Measurements from ENCODE around the gene PLA2G12B.
"Not testable (repeated sequence)": the region's sequence is repeated elsewhere in the genome, so short reads cannot be mapped to it uniquely, and the experiment has no call there.

Gene PLA2G12B, protein sequence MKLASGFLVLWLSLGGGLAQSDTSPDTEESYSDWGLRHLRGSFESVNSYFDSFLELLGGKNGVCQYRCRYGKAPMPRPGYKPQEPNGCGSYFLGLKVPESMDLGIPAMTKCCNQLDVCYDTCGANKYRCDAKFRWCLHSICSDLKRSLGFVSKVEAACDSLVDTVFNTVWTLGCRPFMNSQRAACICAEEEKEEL

DNA sequence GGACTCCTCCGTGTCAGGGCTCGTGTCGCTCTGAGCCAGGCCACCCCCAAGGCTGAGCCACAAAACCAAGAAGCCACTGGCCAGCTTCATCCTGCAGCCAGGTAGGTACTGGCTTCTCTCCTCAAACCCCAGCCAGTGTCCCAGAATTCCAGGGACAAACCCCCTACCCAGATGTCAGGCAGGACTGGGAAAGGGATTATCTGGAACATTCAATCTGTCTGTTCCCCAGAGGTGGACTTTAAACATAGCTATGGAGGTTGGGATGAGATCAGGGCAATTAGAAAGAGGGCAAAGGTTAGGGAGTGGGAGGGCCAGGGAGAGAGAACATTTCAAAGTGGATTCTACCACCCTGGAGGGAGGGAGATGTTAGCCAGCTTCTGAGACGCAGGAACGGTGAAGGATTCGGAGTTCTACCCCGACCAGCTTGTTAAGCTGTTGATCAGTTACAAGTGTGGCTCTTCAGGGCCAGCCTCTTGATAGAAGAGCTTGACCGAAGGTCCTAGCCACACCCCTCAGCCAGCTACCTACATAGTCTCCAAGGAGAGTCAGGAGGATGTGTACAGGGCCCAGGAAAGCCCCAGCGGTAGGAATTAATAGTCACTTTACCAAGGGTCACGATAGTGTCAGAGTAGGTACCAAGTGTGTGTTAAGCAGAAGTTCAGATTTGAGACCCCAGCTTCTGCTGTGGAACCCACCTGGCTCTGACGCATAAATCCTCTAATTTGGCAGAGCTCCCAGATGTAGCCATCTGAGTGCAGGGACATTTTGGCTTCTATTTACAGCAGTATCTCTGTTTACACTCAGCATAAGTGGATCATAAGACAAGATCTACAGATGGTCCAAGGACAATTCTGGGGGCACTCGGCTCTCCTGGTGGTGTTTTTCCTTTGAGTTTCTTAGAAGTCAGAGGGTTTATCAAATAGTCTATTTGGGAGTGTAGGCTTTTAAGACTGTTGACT, at the start of gene PLA2G12B:
TSS of gene PLA2G12B (minus strand) at position 211 of the 959 bp plus-strand sequence. CDS start at position 90, 121 bp downstream.
- no peak for DNase-seq

DNA sequence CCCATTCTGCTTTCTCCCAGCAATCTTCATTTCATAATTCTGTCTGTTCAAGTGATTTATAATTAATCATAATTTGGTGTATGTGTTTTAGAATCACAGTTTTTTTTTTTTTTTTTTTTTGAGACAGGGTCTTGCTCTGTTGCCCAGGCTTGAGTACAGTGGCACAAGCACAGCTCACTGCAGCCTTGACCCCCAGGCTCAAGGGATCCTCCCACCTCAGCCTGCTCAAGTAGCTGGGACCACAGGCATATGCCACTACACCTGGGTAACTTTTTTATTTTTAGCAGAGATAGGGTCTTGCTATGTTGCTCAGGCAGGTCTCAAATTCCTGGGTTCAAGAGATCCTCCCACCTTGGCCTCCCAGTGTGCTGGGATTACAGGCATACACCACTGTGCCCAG, 49.2 kb upstream of the PLA2G12B start:
- no peak for DNase-seq

DNA sequence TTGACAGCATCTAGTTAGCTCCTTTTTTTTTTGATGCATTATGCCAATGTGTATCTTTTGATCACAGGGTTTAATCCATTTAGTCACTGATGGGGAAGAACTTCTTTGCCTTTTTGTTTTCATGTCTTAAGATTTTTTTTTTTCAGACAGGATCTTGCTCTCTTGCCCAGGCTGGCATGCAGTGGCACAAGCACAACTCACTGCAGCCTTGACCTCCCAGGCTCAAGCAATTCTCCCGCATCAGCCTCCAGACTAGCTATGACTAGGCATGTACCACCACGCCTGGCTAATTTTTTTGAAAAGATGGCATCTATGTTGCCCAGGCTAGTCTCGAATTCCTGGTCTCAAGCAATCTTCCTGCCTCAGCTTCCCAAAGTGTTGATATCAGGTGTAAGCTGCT, 46.4 kb upstream of the PLA2G12B start:
- no peak for DNase-seq

DNA sequence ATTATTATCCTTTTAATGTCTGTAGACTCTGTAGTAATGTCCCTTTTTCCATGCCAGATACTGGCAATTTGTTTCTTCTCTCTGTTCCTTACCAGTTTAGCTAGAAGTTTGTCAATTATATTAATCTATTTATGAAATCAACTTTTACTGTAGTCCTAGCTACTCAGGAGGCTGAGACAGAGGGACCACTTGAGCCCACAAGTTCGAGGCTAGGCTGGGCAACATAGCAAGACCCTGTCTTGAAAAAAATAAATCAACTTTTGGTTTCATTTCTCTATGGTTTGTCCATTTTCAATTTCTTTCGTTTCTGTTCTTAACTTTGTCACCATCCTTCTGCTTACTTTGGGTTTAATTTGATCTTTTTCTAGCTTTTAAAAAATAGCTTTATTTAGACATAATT, 42.5 kb upstream of the PLA2G12B start:
- no peak for DNase-seq

DNA sequence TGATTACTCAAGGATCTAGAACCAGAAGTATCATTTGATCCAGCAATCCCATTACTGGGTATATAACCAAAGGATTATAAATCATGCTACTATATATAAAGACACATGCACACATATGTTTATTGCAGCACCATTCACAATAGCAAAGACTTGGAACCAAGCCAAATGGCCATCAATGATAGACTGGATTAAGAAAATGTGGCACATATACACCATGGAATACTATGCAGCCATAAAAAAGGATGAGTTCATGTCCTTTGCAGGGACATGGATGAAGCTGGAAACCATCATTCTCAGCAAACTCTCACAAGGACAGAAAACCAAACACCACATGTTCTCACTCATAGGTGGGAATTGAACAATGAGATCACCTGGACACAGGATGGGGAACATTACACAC, 40.9 kb upstream of the PLA2G12B start:
- not testable (repeated sequence) for DNase-seq

DNA sequence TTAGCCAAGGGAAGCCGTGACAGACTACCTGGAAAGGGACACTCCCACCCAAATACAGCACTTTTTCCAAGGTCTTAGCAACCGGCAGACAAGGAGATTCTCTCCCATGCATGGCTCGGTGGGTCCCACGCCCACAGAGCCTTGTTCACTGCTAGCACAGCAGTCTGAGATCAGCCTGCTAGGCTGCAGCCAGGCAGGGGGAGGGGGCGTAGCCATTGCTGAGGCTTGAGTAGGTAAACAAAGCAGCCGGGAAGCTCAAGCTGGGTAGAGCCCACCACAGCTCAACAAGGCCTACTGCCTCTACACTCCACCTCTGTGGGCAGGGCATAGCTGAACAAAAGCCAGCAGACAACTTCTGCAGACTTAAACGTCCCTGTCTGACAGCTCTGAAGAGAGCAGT, 35.2 kb upstream of the PLA2G12B start:
- not testable (repeated sequence) for DNase-seq

DNA sequence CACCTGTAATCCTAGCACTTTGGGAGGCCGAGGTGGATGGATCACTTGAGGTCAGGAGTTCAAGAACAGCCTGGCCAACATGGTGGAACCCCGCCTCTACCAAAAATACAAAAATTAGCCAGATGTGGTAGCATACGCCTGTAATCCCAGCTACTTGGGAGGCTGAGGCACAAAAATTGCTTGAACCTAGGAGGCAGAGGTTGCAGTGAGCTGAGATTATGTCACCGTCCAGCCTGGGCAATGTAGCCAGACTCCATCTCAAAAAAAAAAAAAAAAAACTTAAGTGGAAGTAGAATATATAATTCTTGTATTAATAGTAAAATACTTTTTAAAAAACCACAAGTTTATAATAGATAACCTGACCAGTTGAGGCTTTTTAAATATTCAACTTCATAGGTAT, 30.0 kb upstream of the PLA2G12B start:
- DNase-seq: not testable (repeated sequence)

DNA sequence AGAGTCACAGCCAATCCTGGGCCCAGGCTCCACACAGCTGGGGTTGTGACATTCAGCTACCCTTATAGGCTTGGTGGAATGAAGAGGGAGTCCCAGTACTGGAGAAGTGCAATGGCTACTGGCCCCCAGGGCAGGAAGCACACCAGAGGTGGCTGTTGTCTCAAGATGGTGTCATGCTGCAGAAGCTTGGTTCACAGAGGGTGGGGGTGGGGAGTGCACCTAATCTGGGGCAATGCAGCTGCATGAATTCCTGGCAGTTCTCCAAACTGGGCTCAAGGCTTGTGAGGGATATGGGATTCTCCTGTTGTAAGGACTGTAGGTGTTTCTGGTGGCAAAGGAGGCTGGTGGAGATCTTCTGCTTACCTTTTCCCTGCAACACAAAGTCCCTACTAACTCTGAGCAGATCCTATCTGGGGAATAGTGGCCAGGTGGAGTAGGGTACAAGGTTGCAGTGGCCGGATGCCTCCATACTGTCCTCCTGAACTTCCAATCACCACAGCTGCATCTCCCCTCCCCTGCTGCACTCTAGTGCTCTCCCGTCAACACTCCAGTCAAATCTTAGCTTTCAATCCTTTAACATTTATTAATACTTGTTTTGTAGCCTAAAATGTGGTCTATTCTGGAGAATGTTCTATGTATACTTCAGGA, 27.4 kb upstream of the PLA2G12B start:
- no peak for DNase-seq

DNA sequence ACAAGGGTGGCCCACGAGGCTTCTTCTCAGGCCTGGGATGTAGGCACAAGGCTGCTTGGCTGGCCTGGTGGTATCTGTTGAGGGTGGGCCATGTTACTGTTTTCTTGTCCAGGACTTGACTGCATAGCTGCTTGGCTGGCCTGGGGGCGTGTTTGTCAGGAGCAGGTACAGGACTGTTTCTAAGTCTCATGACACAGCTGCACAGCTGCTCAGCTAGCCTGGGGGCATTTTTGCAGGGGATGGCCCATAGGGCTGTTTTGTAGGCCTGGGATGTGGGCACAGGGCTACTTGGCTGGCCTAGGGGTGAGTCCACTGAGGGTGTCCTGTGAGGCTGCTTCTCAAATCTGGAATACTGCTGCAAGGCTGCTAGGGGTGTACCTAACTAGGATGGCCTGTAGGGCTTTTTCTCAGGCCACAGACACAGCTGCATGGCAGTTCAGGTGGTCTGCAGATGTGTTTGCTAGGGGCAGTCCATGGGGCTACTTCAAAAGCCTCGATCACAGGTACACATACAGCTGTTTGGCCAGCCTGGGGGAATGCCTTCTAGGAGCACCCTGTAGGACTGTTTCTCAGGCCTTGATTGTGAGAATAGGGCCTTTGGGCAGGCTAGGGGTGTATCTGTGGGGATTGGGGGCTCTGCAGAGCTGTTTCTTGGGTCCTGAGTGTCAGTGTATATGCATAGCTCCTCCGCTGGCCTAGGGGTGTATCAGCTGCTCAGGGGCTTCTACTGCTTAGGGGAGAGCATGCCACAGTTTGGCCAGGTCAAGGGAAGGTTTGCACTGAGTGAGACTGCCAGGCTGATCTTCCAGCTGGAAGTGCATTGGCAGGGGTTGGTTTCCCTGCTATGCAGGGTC, 26.6 kb upstream of the PLA2G12B start:
- no peak for DNase-seq

DNA sequence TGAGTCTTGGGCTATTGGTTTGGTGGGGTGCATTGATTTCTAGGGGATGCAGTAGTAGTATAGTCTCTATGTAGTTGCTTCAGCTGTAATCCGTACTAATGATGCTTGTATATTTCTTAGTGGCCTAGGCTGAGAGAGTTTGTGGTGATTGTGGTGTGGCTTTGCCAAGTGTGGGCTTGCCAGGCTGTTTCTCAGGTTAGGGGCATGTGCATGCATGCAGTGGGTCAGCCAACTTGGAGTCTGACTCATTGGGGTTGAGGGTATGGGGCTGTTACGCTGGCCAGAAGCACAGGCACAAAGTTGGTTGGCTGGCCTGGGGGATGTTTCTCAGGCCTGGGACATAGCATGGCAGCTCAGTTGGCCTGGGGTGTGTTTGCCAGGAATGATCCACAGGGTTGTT, 25.7 kb upstream of the PLA2G12B start:
- DNase-seq: no peak

DNA sequence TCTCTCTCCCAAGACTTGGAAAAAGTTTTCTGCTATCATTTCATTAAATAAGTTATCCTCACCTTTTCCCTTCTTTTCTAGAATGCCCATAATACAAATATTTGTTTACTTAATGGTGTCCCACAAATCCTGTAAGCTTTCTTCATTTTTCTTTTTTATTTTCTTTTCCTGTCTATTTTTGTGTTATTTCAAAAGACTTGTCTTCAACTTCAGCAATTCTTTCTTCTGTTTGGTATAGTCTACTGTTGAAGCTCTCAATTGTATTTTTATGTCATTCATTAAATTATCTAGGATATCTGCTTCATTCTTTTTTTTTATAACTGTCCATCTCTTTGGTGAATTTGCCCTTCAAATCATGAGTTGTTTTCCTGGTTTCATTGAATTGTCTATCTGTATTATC, 25.1 kb upstream of the PLA2G12B start:
- no peak for DNase-seq

DNA sequence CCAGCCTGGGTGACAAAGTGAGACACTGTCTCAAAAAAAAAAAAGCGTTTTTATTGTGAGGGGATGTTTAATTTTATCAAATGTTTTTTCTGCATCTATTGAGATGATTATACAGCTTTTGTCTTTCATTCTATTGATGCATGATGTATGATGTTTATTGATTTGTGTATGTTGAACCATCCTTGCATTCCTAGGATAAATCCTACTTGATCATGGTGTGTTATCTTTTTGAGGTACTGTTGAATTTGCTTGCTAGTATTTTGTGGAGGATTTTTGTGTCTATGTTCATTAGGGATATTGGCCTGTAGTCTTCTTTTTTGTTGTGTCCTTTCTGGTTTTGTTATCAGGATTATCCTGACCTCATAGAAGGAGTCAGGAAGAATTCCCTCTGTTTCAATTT, 22.3 kb upstream of the PLA2G12B start:
- no peak for DNase-seq

DNA sequence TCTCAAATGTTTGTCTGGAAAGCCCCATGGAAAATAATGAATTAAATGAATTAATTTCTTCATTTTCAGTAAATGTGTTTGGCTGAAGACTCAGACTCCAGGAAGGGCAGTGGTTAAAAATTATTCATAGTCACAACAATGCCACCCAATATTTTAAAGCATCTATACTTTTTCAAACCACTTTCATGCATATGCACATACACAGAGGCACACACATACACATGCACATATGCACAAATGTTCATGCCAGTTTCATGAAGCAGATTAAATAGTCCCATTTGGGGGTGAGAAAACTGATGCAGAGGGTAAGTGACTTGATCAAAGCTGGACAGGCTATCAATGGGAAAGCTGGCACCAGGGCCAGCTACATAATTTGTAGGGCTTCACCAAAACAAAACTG, 1.4 kb upstream of the PLA2G12B start:
- no peak for DNase-seq

DNA sequence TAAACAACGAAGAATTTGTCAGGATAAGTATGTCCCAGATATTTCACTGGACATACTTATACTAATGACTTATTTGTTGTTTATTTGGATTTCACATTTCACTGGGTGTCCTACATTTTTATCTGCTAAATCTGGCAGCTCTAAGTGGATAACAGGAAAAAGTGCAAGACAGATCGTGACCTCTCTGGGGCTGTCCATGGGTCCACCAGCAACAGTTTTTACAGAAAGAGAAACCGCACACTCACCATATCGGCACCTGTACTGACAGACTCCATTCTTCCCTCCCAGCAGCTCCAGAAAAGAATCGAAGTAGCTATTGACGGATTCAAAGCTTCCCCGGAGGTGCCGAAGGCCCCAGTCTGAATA, 393 bp downstream of the PLA2G12B start:
- no peak for DNase-seq

DNA sequence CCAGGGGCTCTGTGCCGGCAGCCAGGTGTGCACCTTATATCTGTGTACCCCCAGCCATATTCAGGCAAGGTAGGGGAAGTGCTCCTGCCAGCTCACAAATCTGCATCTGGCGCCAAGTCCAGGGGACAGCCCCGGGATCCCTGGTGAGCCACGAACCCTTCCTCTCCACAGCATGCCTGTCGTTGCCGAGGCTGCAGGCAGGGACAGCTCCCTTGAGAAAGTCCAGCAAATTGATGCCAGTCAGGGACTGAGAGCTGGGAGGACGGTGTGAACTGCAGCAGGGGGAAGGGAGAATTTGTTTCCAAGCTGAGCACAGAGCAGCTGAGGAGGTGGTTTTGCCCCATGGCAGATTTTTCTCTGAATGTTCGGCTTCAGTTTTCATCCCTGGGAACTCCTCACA, 919 bp downstream of the PLA2G12B start:
- no peak for DNase-seq

DNA sequence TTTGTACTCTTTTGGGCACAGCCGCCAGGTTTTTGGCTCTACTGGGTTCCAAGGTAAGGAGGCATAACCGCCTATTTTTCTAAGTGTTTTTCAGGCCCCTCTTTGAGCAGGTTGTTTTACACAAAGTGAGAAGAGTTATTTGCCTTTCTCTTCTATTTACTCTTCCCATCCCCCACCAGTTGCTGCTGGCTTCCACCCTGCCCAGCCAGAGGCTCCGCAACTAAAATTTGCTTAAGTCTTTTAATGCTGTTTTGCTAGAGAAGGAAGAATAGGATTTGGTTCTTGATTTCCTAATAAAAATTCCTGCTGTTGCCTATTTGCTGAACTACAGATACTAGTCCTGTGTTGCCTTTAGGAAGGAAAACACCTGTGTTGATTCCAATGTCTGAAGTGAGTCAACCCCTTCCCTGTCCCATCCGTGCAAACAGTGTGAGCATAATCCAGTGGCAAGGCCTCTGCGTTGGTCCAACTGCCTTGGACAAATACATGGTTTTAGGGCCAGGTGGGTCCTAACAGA, 1.9 kb downstream of the PLA2G12B start:
- no peak for DNase-seq

DNA sequence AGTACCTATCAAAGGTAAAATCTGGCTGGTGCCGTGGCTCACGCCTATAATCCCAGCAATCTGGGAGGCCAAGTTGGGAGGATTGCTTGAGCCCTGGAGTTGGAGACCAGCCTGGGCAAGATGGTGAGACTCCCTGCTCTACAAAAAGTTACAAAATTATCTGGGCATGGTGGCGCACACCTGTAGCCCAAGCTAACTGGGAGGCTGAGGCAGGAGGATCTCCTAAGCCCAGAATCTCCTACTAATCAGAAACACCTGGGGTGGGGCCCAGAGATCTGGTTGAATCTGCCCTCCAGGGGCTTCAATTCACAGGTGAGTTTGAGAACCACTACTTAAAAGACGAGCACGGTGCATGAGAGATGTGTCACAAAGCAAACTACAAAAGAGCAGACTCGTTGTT, 2.4 kb downstream of the PLA2G12B start:
- DNase-seq: no peak

DNA sequence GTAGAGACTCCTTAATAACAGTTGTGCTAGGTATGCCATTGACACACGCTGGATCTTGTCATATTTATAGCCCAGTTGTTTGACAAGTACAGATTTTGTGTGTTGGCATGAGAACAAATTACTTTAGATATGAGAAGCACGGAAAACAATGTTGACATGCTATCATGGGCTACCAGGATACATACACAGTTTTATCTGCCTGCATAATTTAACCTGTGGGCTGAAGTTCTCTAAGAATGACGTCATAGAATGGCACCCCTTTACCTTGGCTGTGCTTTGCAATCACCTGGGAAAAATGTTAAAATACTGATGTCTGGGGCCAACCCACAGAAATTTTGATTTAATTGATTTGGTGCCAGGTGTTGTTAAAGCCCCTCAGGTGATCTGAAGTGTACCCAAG, 2.8 kb downstream of the PLA2G12B start:
- DNase-seq: no peak

DNA sequence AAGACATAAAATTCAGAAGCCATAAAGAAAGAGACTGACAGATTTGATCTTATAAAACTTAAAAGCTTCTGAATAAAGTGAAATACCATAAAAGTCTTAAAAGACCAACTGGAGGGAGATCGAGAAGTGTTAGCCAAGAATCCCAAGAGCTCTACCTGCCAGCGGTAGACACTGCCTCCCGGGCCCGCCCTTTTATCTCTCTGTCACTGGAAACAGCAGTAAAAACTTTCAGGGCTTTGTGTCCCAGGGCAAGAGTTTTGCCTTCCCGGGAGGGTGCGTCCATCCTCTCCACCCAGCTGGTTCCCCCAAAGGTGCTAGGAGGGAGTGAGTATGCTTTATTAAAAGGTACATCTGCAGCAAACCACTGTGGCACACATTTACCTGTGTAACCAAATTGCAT, 5.8 kb downstream of the PLA2G12B start:
- DNase-seq: no peak

DNA sequence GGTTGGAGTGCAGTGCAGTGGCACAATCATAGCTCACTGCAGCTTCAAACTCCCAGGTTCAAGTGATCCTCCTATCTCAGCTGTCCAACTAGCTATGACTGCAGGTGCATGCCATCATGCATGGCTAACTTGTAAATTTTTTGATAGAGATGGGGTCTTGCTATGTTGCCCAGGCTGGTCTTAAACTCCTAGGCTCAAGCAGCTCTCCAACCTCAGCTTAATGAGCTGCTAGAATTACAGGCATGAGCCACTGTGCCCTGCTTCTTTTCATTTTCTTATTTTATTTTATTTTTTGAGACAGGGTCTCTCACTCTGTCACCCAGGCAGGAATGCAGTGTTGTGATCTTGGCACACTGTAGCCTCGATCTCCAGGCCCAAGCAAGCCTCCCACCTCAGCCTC, 7.6 kb downstream of the PLA2G12B start:
- DNase-seq: no peak

DNA sequence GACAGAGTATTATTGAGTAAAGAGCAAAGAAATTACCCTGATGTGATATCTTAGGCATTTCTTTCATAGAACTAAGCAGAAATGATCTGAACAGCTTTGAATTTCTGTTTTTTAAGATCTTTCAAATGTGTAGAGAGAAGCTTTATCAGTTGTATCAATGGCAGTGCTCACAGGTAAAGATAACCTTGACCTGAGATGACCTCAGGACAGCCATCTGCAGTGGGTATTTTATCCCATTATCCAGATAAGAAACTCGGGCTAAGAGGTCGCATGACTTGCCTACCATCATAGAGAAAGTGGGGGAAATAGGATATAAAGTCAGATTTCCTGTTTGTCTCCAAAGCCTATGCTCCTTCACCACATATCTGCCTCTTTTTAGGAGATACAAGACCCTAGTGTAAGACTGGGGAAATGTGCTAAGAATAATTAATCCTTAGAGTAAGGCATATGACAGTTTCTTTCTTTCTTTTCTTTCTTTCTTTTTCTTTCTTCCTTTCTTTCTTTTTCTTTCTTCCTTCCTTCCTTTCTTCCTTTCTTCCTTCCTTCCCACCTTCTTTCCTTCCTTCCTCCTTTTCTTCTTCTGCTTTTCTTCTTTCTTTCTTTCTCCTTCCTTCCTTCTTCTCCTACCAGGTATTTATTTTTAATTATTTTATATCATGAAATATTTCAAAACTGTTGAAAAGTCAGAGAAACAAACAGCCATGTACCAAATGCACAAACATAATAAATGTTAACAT, 10.9 kb downstream of the PLA2G12B start:
- no peak for DNase-seq

DNA sequence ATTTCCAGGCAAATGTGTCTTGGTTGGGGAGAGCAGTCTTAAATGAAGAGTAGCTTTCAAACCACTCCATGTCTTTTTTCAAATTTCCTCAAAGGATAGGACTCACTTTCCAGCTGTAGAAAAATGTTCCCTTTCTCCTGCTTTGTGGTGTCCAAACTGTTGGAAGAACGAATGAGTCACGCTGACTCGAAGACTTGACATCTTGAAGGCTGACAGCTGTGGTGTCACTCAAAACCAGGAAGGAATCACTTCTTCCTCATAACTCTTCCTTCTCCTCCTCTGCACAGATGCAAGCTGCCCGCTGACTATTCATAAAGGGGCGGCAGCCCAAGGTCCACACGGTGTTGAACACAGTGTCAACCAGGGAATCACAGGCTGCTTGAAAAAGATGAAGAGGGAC, 19.2 kb downstream of the PLA2G12B start:
- no peak for DNase-seq

All from NCI-H146 (cell line).